GM23338 (cell line): ENCODE results near the gene UPK1A. TPM values are rescaled to one million over a fixed set of nuclear protein-coding genes. Genes with fewer than 3 reads are reported as not detected.

ENCODE experiments used
- ATAC-seq: fragments of 200-7000 bp; cut with Tn5 transposase; 3 replicates; pipeline ENCODE4 v1.9.1; 2020
- DNase-seq: peaks from one replicate; pipeline ENCODE4 v3.0.0-alpha.2; 2015; ENCODE audit warnings: low spot score
- H2AFZ ChIP-seq: fragments of 200-600 bp; sonication (generic); 2 replicates; pipeline ENCODE4 v1.8.0; 2016; ENCODE audit warnings: antibody characterized with exemption, mild to moderate bottlenecking, moderate library complexity
- H3F3A ChIP-seq: fragments of 200-600 bp; sonication (generic); replicated peaks from 2 replicates; pipeline ENCODE4 v1.8.0; 2017; ENCODE audit warnings: antibody characterized with exemption, mixed run types, low read depth
- H3K27ac ChIP-seq: fragments of 200-600 bp; sonication (generic); 2 replicates; pipeline ENCODE4 v1.6.1; 2016; ENCODE audit warnings: low read depth
- H3K27me3 ChIP-seq: fragments of 200-600 bp; sonication (generic); 2 replicates; pipeline ENCODE4 v1.8.0; 2016; ENCODE audit warnings: mild to moderate bottlenecking, mixed run types, moderate library complexity; ENCODE audit not compliant: insufficient read depth
- H3K36me3 ChIP-seq: fragments of 200-600 bp; sonication (generic); 2 replicates; pipeline ENCODE4 v1.8.0; 2016; ENCODE audit warnings: mild to moderate bottlenecking; ENCODE audit not compliant: insufficient read depth
- H3K4me1 ChIP-seq: fragments of 200-600 bp; sonication (generic); 2 replicates; pipeline ENCODE4 v1.8.0; 2016; ENCODE audit warnings: mild to moderate bottlenecking, moderate library complexity; ENCODE audit not compliant: insufficient read depth
- H3K4me2 ChIP-seq: fragments of 200-600 bp; sonication (generic); 2 replicates; pipeline ENCODE4 v1.7.1; 2017; ENCODE audit warnings: mixed run types
- H3K4me3 ChIP-seq: fragments of 200-600 bp; sonication (generic); 2 replicates; pipeline ENCODE4 v1.6.1; 2016; ENCODE audit warnings: mixed run types
- H3K79me2 ChIP-seq: fragments of 200-600 bp; sonication (generic); replicated peaks from 2 replicates; pipeline ENCODE4 v1.8.0; 2017; ENCODE audit warnings: mild to moderate bottlenecking; ENCODE audit not compliant: insufficient read depth
- H3K9me2 ChIP-seq: fragments of 200-600 bp; sonication (generic); 2 replicates; pipeline ENCODE4 v1.8.0; 2017; ENCODE audit not compliant: insufficient read depth
- H4K20me1 ChIP-seq: fragments of 200-600 bp; sonication (generic); replicated peaks from 2 replicates; pipeline ENCODE4 v1.8.0; 2017; ENCODE audit warnings: mild to moderate bottlenecking; ENCODE audit not compliant: insufficient read depth
- H3K27ac Mint-ChIP-seq: 2 replicates; pipeline ENCODE4 v1.8.0; 2020; ENCODE audit warnings: inconsistent platforms, mild to moderate bottlenecking, moderate library complexity, mixed read lengths
- H3K27me3 Mint-ChIP-seq: 3 replicates; pipeline ENCODE4 v1.8.0; 2022; ENCODE audit warnings: low read depth, mild to moderate bottlenecking, moderate library complexity, mixed read lengths, inconsistent platforms; ENCODE audit not compliant: insufficient read depth, poor library complexity
- H3K36me3 Mint-ChIP-seq: 3 replicates; pipeline ENCODE4 v1.8.0; 2021; ENCODE audit warnings: low read depth, mild to moderate bottlenecking, inconsistent platforms, moderate library complexity, mixed read lengths
- H3K4me1 Mint-ChIP-seq: 3 replicates; pipeline ENCODE4 v1.8.0; 2020; ENCODE audit warnings: mild to moderate bottlenecking, inconsistent platforms, mixed read lengths
- H3K4me3 Mint-ChIP-seq: 3 replicates; pipeline ENCODE4 v1.8.0; 2021; ENCODE audit warnings: moderate library complexity, mild to moderate bottlenecking, inconsistent platforms, mixed read lengths
- H3K9me3 Mint-ChIP-seq: 3 replicates; pipeline ENCODE4 v1.8.0; 2020; ENCODE audit warnings: moderate library complexity, mild to moderate bottlenecking, inconsistent platforms, mixed read lengths
- CREB1 ChIP-seq: fragments of 250-450 bp; sonication (Bioruptor Pico); IDR thresholded peaks from 2 replicates; pipeline ENCODE4 v1.5.0; 2020; ENCODE audit warnings: low read depth, mild to moderate bottlenecking, moderate library complexity
- CTCF ChIP-seq, 2 experiments: fragments of 200-600 bp in 1 of 2; sonication (generic) in 1 of 2; conservative IDR thresholded peaks; 2 replicates each; pipeline versions ENCODE4 v1.5.1 to v1.6.1; 2016 to 2017; ENCODE audit warnings: antibody characterized with exemption in 2 of 2, low read depth in 2 of 2, mild to moderate bottlenecking in 2 of 2, moderate library complexity in 1 of 2
- ETS1 ChIP-seq: IDR thresholded peaks from 2 replicates; pipeline ENCODE4 v1.6.1; 2016; ENCODE audit warnings: antibody characterized with exemption
- EZH2 ChIP-seq: fragments of 200-600 bp; sonication (generic); IDR thresholded peaks from one replicate; pipeline ENCODE4 v1.8.0; 2017; ENCODE audit warnings: antibody characterized with exemption, mild to moderate bottlenecking, low read depth; ENCODE audit not compliant: unreplicated experiment
- EZH2phosphoT487 ChIP-seq: fragments of 200-600 bp; sonication (generic); IDR thresholded peaks from one replicate; pipeline ENCODE4 v1.8.1; 2018; ENCODE audit warnings: antibody characterized with exemption; ENCODE audit not compliant: unreplicated experiment
- JUNB ChIP-seq: IDR thresholded peaks from one replicate; pipeline ENCODE4 v1.6.1; 2016; ENCODE audit warnings: antibody characterized with exemption; ENCODE audit not compliant: unreplicated experiment
- NANOG ChIP-seq: IDR thresholded peaks from 2 replicates; pipeline ENCODE4 v1.6.1; 2016; ENCODE audit warnings: antibody characterized with exemption, borderline replicate concordance
- POLR2AphosphoS5 ChIP-seq: IDR thresholded peaks from 2 replicates; pipeline ENCODE4 v1.6.1; 2016; ENCODE audit warnings: antibody characterized with exemption, low read depth
- STAT1 ChIP-seq: IDR thresholded peaks from one replicate; pipeline ENCODE4 v1.6.1; 2016; ENCODE audit warnings: antibody characterized with exemption; ENCODE audit not compliant: unreplicated experiment
- ZNF114 ChIP-seq: fragments of 250-450 bp; sonication (Bioruptor Pico); IDR thresholded peaks from 2 replicates; pipeline ENCODE4 v1.5.0; 2020; ENCODE audit warnings: mild to moderate bottlenecking, moderate library complexity
- ZNF331 ChIP-seq: fragments of 250-450 bp; sonication (Bioruptor Pico); IDR thresholded peaks from 2 replicates; pipeline ENCODE4 v1.5.0; 2020; ENCODE audit warnings: low read depth, mild to moderate bottlenecking, moderate library complexity
- ZNF462 ChIP-seq: fragments of 250-450 bp; sonication (Bioruptor Pico); IDR thresholded peaks from 2 replicates; pipeline ENCODE4 v1.5.0; 2020; ENCODE audit warnings: mild to moderate bottlenecking, moderate library complexity
- polyA plus RNA-seq: library from polyadenylated mRNA; unstranded; fragments of >200 nt; fragmentation: Nextera tagmentation; extraction: Ambion mirVana; gene quantifications from 2 replicates; pipeline ENCODE4 v1.2.1, GENCODE V29; 2016
- total RNA-seq: library from RNA; depleted of rRNA; stranded (reverse); fragments of >200 nt; shearing (Covaris generic); gene quantifications from 2 replicates; pipeline ENCODE4 v1.2.3, GENCODE V29; 2014

Gene UPK1A
- total and polyA plus RNA-seq, 2 experiments from 2014 or later = 0.42 to 1.5 TPM

GRCh38 chr19:35639863-35640262 lies 26.5 kb upstream of the UPK1A start:
- H3K27me3 Mint-ChIP-seq = peaks cover 16% of the 10 kb centered on the region
- H3K27me3 ChIP-seq = peaks cover 12% of the 10 kb centered on the region; the same call in 1 of the 2 replicates

GRCh38 chr19:35641515-35642151 lies 24.7 kb upstream of the UPK1A start, which contains the start of gene ETV2:
TSS of gene ETV2 (plus strand) at chr19:35641745. CDS start at chr19:35642461, 716 bp downstream.
- peak within 1 kb of the TSS; percentile 83 for H3K4me3 Mint-ChIP-seq
- H3K4me3 ChIP-seq = peak within 1 kb of the TSS; percentile 78
- no peaks in the 10 kb centered on the region for H3K79me2 ChIP-seq
- ATAC-seq = peak; percentile 2
- H3F3A ChIP-seq = 0 out of 2 replicates have a peak, but pooled peaks cover 15% of the 10 kb centered on the region
- peaks cover 22% of the 10 kb centered on the region for H3K27me3 Mint-ChIP-seq
- H3K27ac Mint-ChIP-seq = peak within 1 kb of the TSS; percentile 54
- H3K27ac ChIP-seq = no peak within 1 kb of the TSS; the same call in 1 of the 2 replicates
- no peaks in the 10 kb centered on the region for H3K9me2 ChIP-seq
- peak within 1 kb of the TSS; percentile 95 for H3K4me2 ChIP-seq
- no peaks in the 10 kb centered on the region for H3K36me3 ChIP-seq
- H3K4me1 ChIP-seq = peaks cover 29% of the 10 kb centered on the region
- H3K9me3 Mint-ChIP-seq = no peaks in the 10 kb centered on the region; the same call in 1 of the 3 replicates
- H3K36me3 Mint-ChIP-seq = peaks cover 12% of the 10 kb centered on the region; the same call in 2 of the 3 replicates
- peaks cover 24% of the 10 kb centered on the region; the same call in 1 of the 2 replicates for H3K27me3 ChIP-seq
- no peak within 1 kb of the TSS for H2AFZ ChIP-seq
- H3K4me1 Mint-ChIP-seq = peaks cover 37% of the 10 kb centered on the region
- no peaks in the 10 kb centered on the region for H4K20me1 ChIP-seq
- DNase-seq = peak; percentile 79
- TF ChIP-seq JUNB = no peak
- peak; percentile 47; the same call in 1 of the 2 replicates for TF ChIP-seq ETS1
- TF ChIP-seq CTCF (conservative IDR thresholded peaks at IDR 0.05; ENCODE audit: low read depth in 2 of 2) = no peak
- TF ChIP-seq NANOG = no peak
- no peak for TF ChIP-seq ZNF331 (CRISPR knock-in tag)
- peak; percentile 26; the same call in 1 of the 2 replicates for TF ChIP-seq POLR2AphosphoS5
- TF ChIP-seq CREB1 = peak; percentile 90
- no peak for TF ChIP-seq STAT1
- TF ChIP-seq EZH2 = no peak
- TF ChIP-seq ZNF462 (CRISPR knock-in tag) = no peak
- no peak for TF ChIP-seq EZH2phosphoT487
- TF ChIP-seq ZNF114 = no peak

More at GRCh38 chr19:35639863-35640262, 26.5 kb upstream of the UPK1A start:
- Histone ChIP-seq H3K79me2 (no peaks in the 10 kb centered on the region), H3F3A (0 out of 2 replicates have a peak, but pooled peaks cover 11% of the 10 kb centered on the region), H3K4me3 (no peak overlapping the region), H2AFZ (no peak overlapping the region), H4K20me1 (peaks cover 1% of the 10 kb centered on the region), H3K27ac (peak overlapping the region; percentile 72; the same call in 1 of the 2 replicates), H3K9me2 (no peaks in the 10 kb centered on the region), H3K4me2 (no peak overlapping the region), H3K4me1 (peaks cover 23% of the 10 kb centered on the region), H3K36me3 (no peaks in the 10 kb centered on the region)
- Mint-ChIP-seq H3K27ac (0 out of 2 replicates have a peak overlapping the region, but pooled peaks have one; percentile 89), H3K4me3 (no peak overlapping the region), H3K36me3 (peaks cover 23% of the 10 kb centered on the region), H3K4me1 (peaks cover 29% of the 10 kb centered on the region), H3K9me3 (no peaks in the 10 kb centered on the region; the same call in 1 of the 3 replicates)
- TF ChIP-seq JUNB = no peak
- ATAC-seq (no peak), DNase-seq (no peak)
